T47D (cell line): Measurements from ENCODE around the gene AHDC1.

Experiments
- DNase-seq, 2 experiments: peaks; one replicate each; pipeline versions ENCODE4 v3.0.0 to v3.0.0-alpha.2; 2011 to 2012; ENCODE audit warnings: low read depth in 1 of 2, low spot score in 1 of 2
- JUND ChIP-seq: IDR thresholded peaks from 2 replicates; pipeline ENCODE4 v1.6.1; 2012; ENCODE audit warnings: low read depth
- in situ Hi-C: cut with HindIII; loops from 2 replicates; pipeline ENCODE4 v1.10.0; 2016; ENCODE audit warnings: low sequenced_read_pairs, low pct_unique_long_range_greater_than_20kb

Gene AHDC1

DNA sequence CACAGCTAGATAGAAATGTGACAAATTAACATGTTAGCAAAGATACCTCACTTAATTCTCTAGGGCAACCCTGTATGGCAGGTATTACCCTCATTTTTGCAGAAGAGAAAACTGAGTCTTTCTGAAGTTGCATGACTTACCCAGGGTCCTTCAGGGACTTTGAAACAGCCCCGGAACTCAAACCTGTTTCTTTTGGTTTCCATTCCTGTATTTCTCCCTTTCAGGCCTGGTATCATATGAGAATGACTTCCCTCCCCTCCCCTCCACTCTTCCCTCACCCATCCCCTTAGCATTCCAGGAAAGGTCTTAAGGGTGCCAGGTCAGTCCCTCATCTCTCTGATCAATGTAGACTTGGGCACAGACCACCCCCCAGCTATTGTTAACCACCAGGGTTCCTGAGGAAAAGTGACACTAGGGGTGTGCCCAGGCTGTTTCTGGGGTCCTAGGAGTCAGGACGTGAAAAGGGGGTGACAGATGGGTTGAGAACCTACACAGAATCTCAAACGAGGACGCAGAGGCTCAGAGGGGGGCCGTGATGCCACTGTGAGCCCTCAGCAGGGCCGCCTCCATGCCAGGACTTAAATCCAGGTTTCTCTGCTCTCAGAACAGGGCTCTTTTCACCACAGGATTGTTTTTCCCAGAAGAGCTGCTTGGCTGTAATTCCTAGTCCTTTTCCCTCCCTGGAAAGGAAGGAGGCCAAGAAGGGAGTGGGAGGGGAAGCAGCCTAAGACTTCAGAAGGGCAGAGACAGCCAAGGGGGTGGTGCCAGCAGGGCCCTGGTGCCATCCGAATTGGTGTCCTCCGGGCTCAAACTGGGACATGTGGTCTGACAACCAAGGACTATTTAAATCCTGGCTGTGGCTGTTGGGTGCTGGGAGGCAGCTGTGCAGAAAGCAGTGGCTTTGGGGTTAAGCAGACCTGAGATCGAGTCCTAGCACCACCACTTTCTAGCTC is 111.9 kb downstream of the AHDC1 start:
- in situ Hi-C loops, result no loop called here
- no peak for TF ChIP-seq JUND
- DNase-seq, result peak in 1 of 2 experiments; percentile 59

DNA sequence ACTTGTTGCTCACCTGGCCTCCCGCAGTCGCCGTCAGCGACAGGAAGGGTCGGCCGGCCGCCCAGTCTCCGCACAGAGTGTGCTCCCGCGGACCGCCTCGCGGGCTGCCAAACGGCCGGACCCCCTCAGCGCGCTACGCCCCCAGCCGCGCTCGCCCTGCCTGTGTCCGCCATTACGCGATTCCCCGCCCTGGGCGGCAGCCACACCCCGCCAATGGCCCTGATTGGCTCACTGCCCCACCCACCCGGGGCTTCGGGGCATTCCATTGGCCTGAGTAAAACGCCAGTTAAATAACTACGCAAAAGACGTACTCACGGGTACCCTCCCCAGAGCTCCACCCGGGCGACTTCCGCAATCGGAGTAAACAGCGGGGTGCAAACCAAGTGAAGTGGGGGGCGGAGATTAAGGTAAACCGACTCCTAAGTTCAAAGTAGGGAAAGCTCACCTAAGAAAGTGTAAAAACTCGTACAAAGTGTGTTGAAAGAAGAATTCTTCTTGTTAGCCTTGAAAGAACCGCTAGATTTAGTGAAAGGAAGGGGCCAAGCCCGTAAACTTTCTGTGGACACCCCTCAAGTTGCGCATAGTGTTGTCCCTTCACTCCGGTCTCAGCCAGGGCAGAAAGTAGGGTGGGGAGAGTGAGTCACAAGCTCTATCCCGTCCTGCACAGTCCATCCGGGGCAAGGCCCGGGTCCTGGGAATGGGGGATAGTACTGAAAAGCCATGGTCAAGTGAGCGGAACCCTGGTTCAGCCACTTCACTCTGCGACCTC is 113.8 kb downstream of the AHDC1 start, which contains the start of gene WASF2:
TSS of gene WASF2 (minus strand) at position 195 of the 769 bp plus-strand sequence. CDS start 61,277 bp downstream, outside the sequence.
- peak; percentile 72 to 95 for DNase-seq
- in situ Hi-C loops, result no loop called here
- no peak for TF ChIP-seq JUND

DNA sequence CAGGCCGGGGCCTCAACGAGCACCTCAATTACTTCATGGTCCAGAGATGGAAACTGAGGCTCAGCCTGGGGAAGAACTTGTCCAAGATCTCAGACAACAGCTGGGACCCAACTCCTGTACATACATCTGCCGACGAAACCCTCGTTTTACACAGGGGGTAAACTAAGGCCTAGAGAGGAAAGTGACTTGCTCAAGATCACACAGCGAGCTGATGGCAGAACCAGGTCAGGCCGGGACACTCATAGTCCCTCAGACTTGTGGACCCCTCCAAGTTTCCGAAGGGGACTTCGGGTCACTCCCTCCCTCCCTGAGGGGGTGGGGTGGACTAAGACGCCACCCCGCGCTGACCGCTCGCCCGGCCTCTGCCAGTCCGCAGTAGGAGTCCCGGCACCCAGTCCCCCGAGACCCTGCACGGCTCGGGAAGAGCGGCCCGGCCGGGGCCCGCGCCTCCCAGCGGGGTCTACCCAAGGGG is 114.4 kb downstream of the AHDC1 start:
- in situ Hi-C loops, result no loop called here
- DNase-seq, result no peak
- no peak for TF ChIP-seq JUND

DNA sequence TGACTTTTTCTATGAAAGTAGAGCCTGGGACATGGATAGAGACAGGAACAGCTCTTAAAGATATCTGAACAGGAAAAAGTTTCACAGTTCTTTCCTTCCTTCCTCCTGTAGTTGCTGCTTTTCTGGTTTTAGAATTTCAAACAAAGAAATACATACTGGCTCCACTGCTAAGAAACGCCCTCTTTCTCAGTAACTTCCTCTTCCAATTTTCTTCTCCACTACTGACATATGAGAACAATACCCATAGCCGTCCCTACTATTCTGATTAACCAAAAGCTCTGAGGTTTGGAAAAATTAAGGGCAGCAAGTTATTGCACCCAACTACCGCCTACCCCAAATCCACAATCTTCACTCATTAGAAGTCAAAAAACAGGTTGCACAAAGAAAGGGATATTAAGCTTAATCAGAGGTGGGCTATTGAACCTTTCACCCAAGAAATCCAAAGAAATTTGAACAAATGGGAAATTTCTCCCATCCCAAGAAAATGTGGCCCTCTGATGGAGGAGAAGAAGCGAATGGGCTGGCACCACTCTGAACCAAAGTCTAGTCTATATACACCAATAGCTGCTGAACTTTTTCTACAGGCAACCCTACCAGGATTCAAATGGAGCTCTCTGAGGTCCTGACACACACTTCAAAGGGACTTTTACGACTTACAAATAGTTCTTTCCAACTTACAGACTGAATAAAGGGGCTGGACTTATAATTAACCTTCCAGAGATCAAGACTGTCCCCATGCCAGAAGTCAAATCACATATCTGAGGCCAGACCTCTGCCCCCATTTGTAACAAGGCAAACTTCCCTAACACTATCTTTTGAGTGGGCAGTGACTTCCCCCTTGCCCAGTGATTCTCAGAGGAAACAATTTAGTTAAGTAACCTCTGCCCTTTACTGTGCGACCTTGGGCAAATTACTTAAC is 115.7 kb downstream of the AHDC1 start:
- no peak for TF ChIP-seq JUND
- in situ Hi-C loops, result no loop called here
- DNase-seq, result peak in 1 of 2 experiments; percentile 48

DNA sequence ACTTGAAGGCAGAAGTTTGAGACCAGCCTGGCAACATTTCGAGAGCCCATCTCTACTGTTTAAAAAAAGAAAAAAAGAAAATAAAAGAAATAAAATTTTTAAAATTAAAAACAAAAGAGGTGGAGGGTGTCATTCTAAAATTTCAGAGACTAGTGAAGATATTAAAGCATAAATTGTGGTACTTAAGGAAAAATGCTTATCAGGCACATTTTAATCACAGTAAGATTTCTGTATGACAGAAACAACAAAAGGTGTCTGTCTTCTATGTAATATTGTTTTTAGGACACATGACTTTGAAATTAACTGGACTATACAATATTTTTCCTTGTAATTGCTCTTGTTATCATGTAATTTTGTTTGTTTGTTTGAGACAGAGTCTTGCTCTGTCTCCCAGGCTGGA is 118.6 kb downstream of the AHDC1 start:
- no peak for DNase-seq
- in situ Hi-C loops, result no loop called here
- no peak for TF ChIP-seq JUND
